Hepatocyte (in vitro differentiated cells): Measurements from ENCODE around the gene A3GALT2. TPM values are rescaled to one million over a fixed set of nuclear protein-coding genes. Genes with fewer than 3 reads are reported as not detected.

Experiments
- DNase-seq: peaks from one replicate; pipeline ENCODE4 v3.0.0-alpha.2; 2016; ENCODE audit warnings: low spot score
- H2AFZ ChIP-seq: fragments of 200-600 bp; sonication (generic); 2 replicates; pipeline ENCODE4 v1.6.0; 2016; ENCODE audit warnings: antibody characterized with exemption, mild to moderate bottlenecking
- H3K27ac ChIP-seq: fragments of 200-600 bp; sonication (generic); 2 replicates; pipeline ENCODE4 v1.5.1; 2016; ENCODE audit warnings: mild to moderate bottlenecking
- H3K27me3 ChIP-seq: fragments of 200-600 bp; sonication (generic); 2 replicates; pipeline ENCODE4 v1.6.1; 2016
- H3K36me3 ChIP-seq: fragments of 200-600 bp; sonication (generic); replicated peaks from 2 replicates; pipeline ENCODE4 v1.5.1; 2016; ENCODE audit warnings: low read depth; ENCODE audit not compliant: insufficient read depth
- H3K4me1 ChIP-seq: fragments of 200-600 bp; sonication (generic); 2 replicates; pipeline ENCODE4 v1.5.1; 2016; ENCODE audit warnings: mild to moderate bottlenecking, moderate library complexity; ENCODE audit not compliant: insufficient read depth
- H3K4me2 ChIP-seq: fragments of 200-600 bp; sonication (generic); 2 replicates; pipeline ENCODE4 v1.6.0; 2016
- H3K4me3 ChIP-seq: fragments of 200-600 bp; sonication (generic); 2 replicates; pipeline ENCODE4 v1.5.1; 2016; ENCODE audit warnings: mild to moderate bottlenecking
- H3K79me2 ChIP-seq: fragments of 200-600 bp; sonication (generic); 2 replicates; pipeline ENCODE4 v1.6.0; 2017; ENCODE audit warnings: mild to moderate bottlenecking
- H3K9me2 ChIP-seq: fragments of 200-600 bp; sonication (generic); replicated peaks from 2 replicates; pipeline ENCODE4 v1.6.0; 2017; ENCODE audit warnings: mild to moderate bottlenecking; ENCODE audit not compliant: insufficient read depth
- H3K9me3 ChIP-seq: fragments of 200-600 bp; sonication (generic); 2 replicates; pipeline ENCODE4 v1.5.1; 2016; ENCODE audit warnings: low read depth, mild to moderate bottlenecking
- H4K20me1 ChIP-seq: fragments of 200-600 bp; sonication (generic); 2 replicates; pipeline ENCODE4 v1.6.0; 2016; ENCODE audit warnings: mild to moderate bottlenecking; ENCODE audit not compliant: insufficient read depth, poor library complexity, severe bottlenecking
- CTCF ChIP-seq: fragments of 200-600 bp; sonication (generic); IDR thresholded peaks from 2 replicates; pipeline ENCODE4 v1.5.1; 2016; ENCODE audit warnings: antibody characterized with exemption, mild to moderate bottlenecking; ENCODE audit not compliant: poor library complexity
- EZH2 ChIP-seq: fragments of 200-600 bp; sonication (generic); IDR thresholded peaks from 2 replicates; pipeline ENCODE4 v1.6.1; 2016; ENCODE audit warnings: antibody characterized with exemption, mild to moderate bottlenecking, borderline replicate concordance
- EZH2phosphoT487 ChIP-seq: fragments of 200-600 bp; sonication (generic); IDR thresholded peaks from one replicate; pipeline ENCODE4 v1.6.1; 2018; ENCODE audit warnings: antibody characterized with exemption, mild to moderate bottlenecking, low read depth, moderate library complexity; ENCODE audit not compliant: unreplicated experiment, severe bottlenecking
- WGBS: methylation state at CpG from one replicate; pipeline ENCODE4 v1.1.6; 2016; ENCODE audit warnings: low lambda C conversion rate; ENCODE audit errors: missing lambda C conversion rate; 5-methylcytosine and 5-hydroxymethylcytosine counted together
- polyA plus RNA-seq: library from polyadenylated mRNA; unstranded; fragments of >200 nt; fragmentation: Nextera tagmentation; extraction: Ambion mirVana; gene quantifications from 2 replicates; pipeline ENCODE4 v1.2.1, GENCODE V29; 2016
- total RNA-seq: library from RNA; depleted of rRNA; stranded (reverse); fragments of >200 nt; gene quantifications from 2 replicates; pipeline ENCODE4 v1.2.3, GENCODE V29; 2014

A3GALT2 gene
- total and polyA plus RNA-seq, 2 experiments from 2014 or later, result not detected

- H3K79me2 ChIP-seq, result no peaks in the 10 kb centered on the region
- H3K9me2 ChIP-seq, result no peaks in the 10 kb centered on the region
- no peak overlapping the region for H3K4me3 ChIP-seq
- H4K20me1 ChIP-seq, result no peaks in the 10 kb centered on the region
- no peak overlapping the region for H3K27ac ChIP-seq
- DNase-seq, result no peak
- no peak for TF ChIP-seq EZH2
- TF ChIP-seq EZH2phosphoT487, result no peak
- TF ChIP-seq CTCF, result no peak
- peak overlapping the region; percentile 63 for H2AFZ ChIP-seq
- no peaks in the 10 kb centered on the region for H3K36me3 ChIP-seq
- peaks cover 4% of the 10 kb centered on the region for H3K4me1 ChIP-seq
- H3K4me2 ChIP-seq, result peak overlapping the region; percentile 78
- no peaks in the 10 kb centered on the region for H3K27me3 ChIP-seq
- 49% methylated on average over 102 of the region's 113 CpGs for WGBS
- no peaks in the 10 kb centered on the region for H3K9me3 ChIP-seq
Measured at GRCh38 chr1:33306653-33307493, 14.0 kb downstream of the A3GALT2 start.

- TF ChIP-seq EZH2 (no peak), EZH2phosphoT487 (no peak), CTCF (no peak)
- Histone ChIP-seq H3K9me2 (no peaks in the 10 kb centered on the region), H3K4me3 (no peak overlapping the region), H4K20me1 (no peaks in the 10 kb centered on the region), H3K36me3 (no peaks in the 10 kb centered on the region), H2AFZ (peak overlapping the region; percentile 63), H3K4me2 (peak overlapping the region; percentile 78), H3K79me2 (no peaks in the 10 kb centered on the region), H3K9me3 (no peaks in the 10 kb centered on the region), H3K4me1 (peaks cover 11% of the 10 kb centered on the region), H3K27ac (no peak overlapping the region), H3K27me3 (no peaks in the 10 kb centered on the region)
- 64% methylated on average over 20 of the region's 20 CpGs for WGBS
- no peak for DNase-seq
Measured at GRCh38 chr1:33305816-33306652, 14.9 kb downstream of the A3GALT2 start.

GRCh38 chr1:33305016-33305415 is 15.9 kb downstream of the A3GALT2 start:
- WGBS, result 88% methylated on average over 5 of the region's 5 CpGs
- H3K79me2 ChIP-seq, result no peaks in the 10 kb centered on the region
- H3K4me1 ChIP-seq, result peaks cover 20% of the 10 kb centered on the region
- no peaks in the 10 kb centered on the region for H4K20me1 ChIP-seq
- TF ChIP-seq EZH2, result no peak
- TF ChIP-seq CTCF, result no peak
- TF ChIP-seq EZH2phosphoT487, result no peak
- no peak overlapping the region for H3K4me2 ChIP-seq
- no peak overlapping the region for H2AFZ ChIP-seq
- no peak for DNase-seq
- H3K9me2 ChIP-seq, result no peaks in the 10 kb centered on the region
- no peak overlapping the region for H3K27ac ChIP-seq
- no peaks in the 10 kb centered on the region for H3K36me3 ChIP-seq
- H3K27me3 ChIP-seq, result no peaks in the 10 kb centered on the region
- H3K4me3 ChIP-seq, result no peak overlapping the region
- H3K9me3 ChIP-seq, result no peaks in the 10 kb centered on the region
